Lung (tissue), 12 donors: ENCODE measurements around the gene ANGPTL2. TPM values are rescaled to one million over a fixed set of nuclear protein-coding genes. Genes with fewer than 3 reads are reported as not detected.

Experiments used
- ATAC-seq: fragments of 200-7000 bp; cut with Tn5 transposase; one replicate; pipeline ENCODE4 v1.9.1; 2020; ENCODE audit warnings: moderate number of reproducible peaks; ENCODE audit not compliant: insufficient read depth, low FRiP score
- DNase-seq, 3 donors: peaks; one replicate each; pipeline ENCODE4 v3.0.0-alpha.2; 2013 to 2017
- H3K27ac ChIP-seq, 2 donors: one replicate each; pipeline ENCODE4 v1.5.1; 2013; ENCODE audit warnings: mild to moderate bottlenecking in 2 of 2, moderate library complexity in 2 of 2, control low read depth in 1 of 2, inconsistent platforms in 1 of 2, low read depth in 1 of 2, low read length in 1 of 2
- H3K27me3 ChIP-seq, 3 donors: one replicate each; pipeline ENCODE4 v1.5.1; 2013; ENCODE audit warnings: low read length in 2 of 3; ENCODE audit not compliant: control insufficient read depth in 3 of 3, insufficient read depth in 3 of 3
- H3K36me3 ChIP-seq, 4 donors: one replicate each; pipeline ENCODE4 v1.5.1; 2013; ENCODE audit warnings: low read length in 4 of 4, mild to moderate bottlenecking in 1 of 4, moderate library complexity in 1 of 4; ENCODE audit not compliant: control insufficient read depth in 4 of 4, insufficient read depth in 4 of 4
- H3K4me1 ChIP-seq, 5 donors: one replicate each; pipeline ENCODE4 v1.5.1; 2013; ENCODE audit warnings: low read length in 5 of 5, mild to moderate bottlenecking in 2 of 5, moderate library complexity in 1 of 5; ENCODE audit not compliant: control insufficient read depth in 5 of 5, insufficient read depth in 5 of 5
- H3K4me3 ChIP-seq: one replicate; pipeline ENCODE4 v1.5.1; 2013; ENCODE audit warnings: mild to moderate bottlenecking, control low read depth, moderate library complexity
- H3K9ac ChIP-seq, 2 donors: one replicate each; pipeline ENCODE4 v1.5.1; 2013; ENCODE audit warnings: low read length in 2 of 2, control low read depth in 1 of 2; ENCODE audit not compliant: insufficient read depth in 1 of 2
- H3K9me3 ChIP-seq, 4 donors: one replicate each; pipeline ENCODE4 v1.5.1; 2013; ENCODE audit warnings: low read length in 3 of 4, mild to moderate bottlenecking in 1 of 4, moderate library complexity in 1 of 4; ENCODE audit not compliant: control insufficient read depth in 4 of 4, insufficient read depth in 3 of 4
- CTCF ChIP-seq: IDR thresholded peaks from 2 replicates; pipeline ENCODE4 v1.5.1; 2012; ENCODE audit warnings: mild to moderate bottlenecking; ENCODE audit errors: control extremely low read depth, extremely low read depth
- WGBS, 2 donors: extraction: QIAGEN DNeasy Blood & Tissue Kit; methylation state at CpG; one replicate each; pipeline ENCODE4 v1.1.7; 2013; 5-methylcytosine and 5-hydroxymethylcytosine counted together
- polyA plus RNA-seq, 2 donors: library from polyadenylated mRNA; stranded (reverse); fragments of 200-250 nt; gene quantifications; one replicate each; pipeline ENCODE4 v1.2.1, GENCODE V29; 2013
- total RNA-seq, 2 donors: library from RNA; depleted of rRNA in 1 of 2; stranded (reverse); fragments of >200 nt in 1 of 2; gene quantifications; one replicate each; pipeline ENCODE4 v1.2.1, GENCODE V29; 2014 to 2021
- donor health status: control.
- donor health status: control.
- donor health status: Bipolar disorder and iron deficiency.
- donor health status: healthy.
- donor health status: DM: yes; HTN: yes; CAD: no.

ANGPTL2 gene
- total and polyA plus RNA-seq, 4 donors, result 7.5 to 18.8 (median 11.0) TPM

GRCh38 chr9:127076860-127077643 lies 45.4 kb downstream of the ANGPTL2 start:
- Histone ChIP-seq H3K27me3 (no peaks in the 10 kb centered on the region), H3K4me3 (no peak overlapping the region), H3K4me1 (peaks cover 4 to 29% (median 13%) of the 10 kb centered on the region in 5 donors), H3K27ac (no peak overlapping the region), H3K9ac (no peak overlapping the region), H3K9me3 (peaks cover 0 to under 1% (median 0%) of the 10 kb centered on the region in 4 donors), H3K36me3 (no peaks in the 10 kb centered on the region)
- 76 to 79% methylated on average over 5 of the region's 5 CpGs for WGBS, 2 donors
- ATAC-seq (no peak), DNase-seq (no peak)
- TF ChIP-seq CTCF, result no peak

- no peak overlapping the region for H3K4me3 ChIP-seq
- H3K36me3 ChIP-seq, result peaks cover 0 to 3% (median 0%) of the 10 kb centered on the region in 4 donors
- ATAC-seq (no peak), DNase-seq (peak in 2 of 3 donors; percentile 46 to 62)
- no peaks in the 10 kb centered on the region for H3K27me3 ChIP-seq
- H3K9ac ChIP-seq, result no peak overlapping the region
- no peak for TF ChIP-seq CTCF
- H3K4me1 ChIP-seq, result peaks cover 4 to 29% (median 13%) of the 10 kb centered on the region in 5 donors
- peaks cover 0 to 7% (median 0%) of the 10 kb centered on the region in 4 donors for H3K9me3 ChIP-seq
- H3K27ac ChIP-seq, result peak overlapping the region in 1 of 2 donors; percentile 50
- 42 to 63% methylated on average over 2 of the region's 2 CpGs for WGBS, 2 donors
Observed at GRCh38 chr9:127075624-127076372, 46.6 kb downstream of the ANGPTL2 start.

- peak overlapping the region in 1 of 2 donors; percentile 64 for H3K27ac ChIP-seq
- peaks cover 0 to 3% (median 0%) of the 10 kb centered on the region in 4 donors for H3K36me3 ChIP-seq
- no peak overlapping the region for H3K9ac ChIP-seq
- no peak overlapping the region for H3K4me3 ChIP-seq
- no peaks in the 10 kb centered on the region for H3K27me3 ChIP-seq
- peaks cover 0 to 7% (median 0%) of the 10 kb centered on the region in 4 donors for H3K9me3 ChIP-seq
- H3K4me1 ChIP-seq, result peaks cover 4 to 29% (median 13%) of the 10 kb centered on the region in 5 donors
- ATAC-seq, result no peak
- no peak for TF ChIP-seq CTCF
- DNase-seq, result no peak
- WGBS, 2 donors, result 61 to 75% methylated on average over 4 of the region's 4 CpGs
Observed at GRCh38 chr9:127074561-127075548, 47.6 kb downstream of the ANGPTL2 start.
